Myocyte (in vitro differentiated cells): ENCODE measurements around the gene CASKIN1. TPM values are rescaled to one million over a fixed set of nuclear protein-coding genes. Genes with fewer than 3 reads are reported as not detected.
"Not testable (repeated sequence)": the region's sequence is repeated elsewhere in the genome, so short reads cannot be mapped to it uniquely, and the experiment has no call there.

Experiments used
- DNase-seq: peaks from one replicate; pipeline ENCODE4 v3.0.0-alpha.2; 2012; ENCODE audit warnings: low read depth
- polyA plus RNA-seq: library from polyadenylated mRNA; unstranded; fragments of >200 nt; gene quantifications from one replicate; pipeline ENCODE4 v1.2.1, GENCODE V29; 2012; ENCODE audit warnings: missing spikeins
- total RNA-seq: library from RNA; depleted of rRNA; stranded (reverse); fragments of >200 nt; gene quantifications from 2 replicates; pipeline ENCODE4 v1.2.3, GENCODE V29; 2014

The CASKIN1 gene, protein sequence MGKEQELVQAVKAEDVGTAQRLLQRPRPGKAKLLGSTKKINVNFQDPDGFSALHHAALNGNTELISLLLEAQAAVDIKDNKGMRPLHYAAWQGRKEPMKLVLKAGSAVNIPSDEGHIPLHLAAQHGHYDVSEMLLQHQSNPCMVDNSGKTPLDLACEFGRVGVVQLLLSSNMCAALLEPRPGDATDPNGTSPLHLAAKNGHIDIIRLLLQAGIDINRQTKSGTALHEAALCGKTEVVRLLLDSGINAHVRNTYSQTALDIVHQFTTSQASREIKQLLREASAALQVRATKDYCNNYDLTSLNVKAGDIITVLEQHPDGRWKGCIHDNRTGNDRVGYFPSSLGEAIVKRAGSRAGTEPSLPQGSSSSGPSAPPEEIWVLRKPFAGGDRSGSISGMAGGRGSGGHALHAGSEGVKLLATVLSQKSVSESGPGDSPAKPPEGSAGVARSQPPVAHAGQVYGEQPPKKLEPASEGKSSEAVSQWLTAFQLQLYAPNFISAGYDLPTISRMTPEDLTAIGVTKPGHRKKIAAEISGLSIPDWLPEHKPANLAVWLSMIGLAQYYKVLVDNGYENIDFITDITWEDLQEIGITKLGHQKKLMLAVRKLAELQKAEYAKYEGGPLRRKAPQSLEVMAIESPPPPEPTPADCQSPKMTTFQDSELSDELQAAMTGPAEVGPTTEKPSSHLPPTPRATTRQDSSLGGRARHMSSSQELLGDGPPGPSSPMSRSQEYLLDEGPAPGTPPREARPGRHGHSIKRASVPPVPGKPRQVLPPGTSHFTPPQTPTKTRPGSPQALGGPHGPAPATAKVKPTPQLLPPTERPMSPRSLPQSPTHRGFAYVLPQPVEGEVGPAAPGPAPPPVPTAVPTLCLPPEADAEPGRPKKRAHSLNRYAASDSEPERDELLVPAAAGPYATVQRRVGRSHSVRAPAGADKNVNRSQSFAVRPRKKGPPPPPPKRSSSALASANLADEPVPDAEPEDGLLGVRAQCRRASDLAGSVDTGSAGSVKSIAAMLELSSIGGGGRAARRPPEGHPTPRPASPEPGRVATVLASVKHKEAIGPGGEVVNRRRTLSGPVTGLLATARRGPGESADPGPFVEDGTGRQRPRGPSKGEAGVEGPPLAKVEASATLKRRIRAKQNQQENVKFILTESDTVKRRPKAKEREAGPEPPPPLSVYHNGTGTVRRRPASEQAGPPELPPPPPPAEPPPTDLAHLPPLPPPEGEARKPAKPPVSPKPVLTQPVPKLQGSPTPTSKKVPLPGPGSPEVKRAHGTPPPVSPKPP (N-terminal part only)
- total RNA-seq, result 1.0 and 1.4 TPM in 2 replicates
- polyA plus RNA-seq, result 2.3 TPM

DNA sequence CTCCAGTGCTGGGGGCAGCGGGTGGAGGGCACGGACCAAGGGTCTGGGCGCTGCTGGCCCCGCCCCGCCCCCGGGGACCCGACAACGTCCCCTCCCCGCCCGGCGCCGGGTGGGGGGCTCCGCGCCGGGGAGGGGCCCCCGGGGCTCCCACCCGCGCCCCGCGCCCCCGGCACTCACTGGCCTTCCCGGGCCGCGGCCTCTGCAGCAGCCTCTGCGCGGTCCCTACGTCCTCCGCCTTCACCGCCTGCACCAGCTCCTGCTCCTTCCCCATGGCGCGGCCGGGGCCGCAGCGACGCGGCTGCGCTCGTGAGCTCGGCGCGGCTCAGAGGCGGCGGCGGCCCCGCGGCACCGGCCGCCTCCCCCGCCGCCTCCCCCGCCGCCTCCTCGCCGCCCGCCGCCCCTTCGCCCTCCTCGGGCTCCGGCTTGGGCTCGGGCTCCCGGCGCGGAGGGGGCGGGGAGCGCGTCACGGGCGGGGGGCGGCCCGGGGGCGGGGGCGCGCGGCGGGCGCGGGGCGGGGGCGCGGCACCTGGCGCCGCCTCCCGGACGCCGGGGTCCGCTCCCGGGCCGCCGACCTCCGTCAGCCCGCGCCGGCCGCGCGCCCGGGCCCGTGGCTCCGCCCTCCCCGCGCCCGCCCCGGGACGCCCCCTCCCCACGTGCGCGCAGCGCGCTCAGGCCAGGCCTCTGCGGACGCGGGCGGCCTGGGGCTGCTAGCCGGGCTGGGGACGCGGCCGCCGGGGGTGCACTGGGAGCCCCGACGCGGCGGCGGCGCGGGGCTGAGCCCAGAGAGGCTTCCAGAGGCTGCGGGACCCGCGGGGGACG, at the start of gene CASKIN1:
TSS of gene CASKIN1 (minus strand) at position 444 of the 819 bp plus-strand sequence. CDS start at position 271, 173 bp downstream.
- DNase-seq, result peak; percentile 31

- DNase-seq, result no peak
These were observed 48.8 kb upstream of the CASKIN1 start for GRCh38 chr16:2244926-2245795.

- no peak for DNase-seq
These were observed 47.9 kb upstream of the CASKIN1 start for GRCh38 chr16:2244301-2244700.

DNA sequence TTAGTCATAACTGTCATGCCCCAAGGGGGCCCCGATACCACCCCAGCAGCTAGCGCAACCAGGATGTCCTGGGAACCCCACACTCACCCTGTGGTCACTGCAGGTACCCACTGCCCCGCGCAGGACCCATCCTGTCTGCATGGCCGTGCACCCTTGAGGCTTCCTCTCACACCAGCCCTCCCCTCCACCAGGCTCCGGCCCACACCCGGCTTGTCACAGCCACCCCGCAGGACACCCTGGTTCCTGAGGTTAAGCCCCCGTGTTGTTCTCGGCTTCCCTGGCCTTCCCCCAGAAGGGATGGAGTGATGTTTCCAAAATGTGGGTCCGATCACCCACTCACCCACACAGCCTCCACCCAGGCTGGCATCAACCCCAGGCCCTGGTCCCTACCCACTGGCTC, 47.4 kb upstream of the CASKIN1 start:
- DNase-seq, result no peak

DNA sequence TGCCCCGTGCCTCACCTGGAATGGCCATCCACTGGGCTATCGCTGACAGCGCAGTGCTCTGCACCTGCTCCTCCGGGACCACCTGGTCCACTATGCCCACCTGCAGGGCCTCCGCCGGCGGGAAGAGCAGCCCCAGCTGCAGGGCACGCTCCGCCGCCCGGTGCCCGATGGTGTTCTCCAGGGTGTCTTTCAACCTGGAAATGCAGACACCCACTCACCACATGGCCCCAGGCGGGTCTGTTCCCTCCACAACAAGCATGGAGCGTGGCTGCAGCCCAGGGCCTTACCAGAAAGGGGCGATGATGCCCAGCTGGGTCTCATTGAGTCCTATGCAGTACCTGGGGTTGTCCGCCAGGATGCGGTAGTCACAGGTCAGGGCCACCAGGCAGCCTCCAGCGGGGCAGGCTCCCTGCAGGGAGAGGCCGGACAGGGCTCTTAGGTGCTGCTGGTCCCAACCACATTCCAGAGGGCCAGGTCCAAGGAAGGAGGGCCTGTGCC, 46.7 kb upstream of the CASKIN1 start:
- no peak for DNase-seq

DNA sequence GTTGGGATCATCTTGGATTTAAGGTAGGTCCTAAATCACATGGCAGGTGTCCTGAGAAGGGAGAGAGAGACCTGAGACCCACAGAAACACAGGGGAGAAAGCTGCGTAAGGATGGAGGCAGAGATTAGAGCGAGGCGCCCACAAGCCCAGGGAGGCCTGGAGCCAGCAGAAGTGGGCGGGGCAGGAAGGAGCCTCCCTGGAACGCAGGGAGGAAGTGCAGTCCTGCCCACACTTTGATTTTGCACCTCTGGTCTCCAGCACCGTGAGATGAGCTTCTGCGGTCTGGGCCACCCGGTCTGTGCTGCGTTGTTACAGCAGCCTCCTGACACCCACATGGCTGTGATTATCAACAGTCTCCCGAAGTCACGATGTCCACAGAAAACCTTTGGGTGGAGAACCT, 46.2 kb upstream of the CASKIN1 start:
- DNase-seq, result no peak

DNA sequence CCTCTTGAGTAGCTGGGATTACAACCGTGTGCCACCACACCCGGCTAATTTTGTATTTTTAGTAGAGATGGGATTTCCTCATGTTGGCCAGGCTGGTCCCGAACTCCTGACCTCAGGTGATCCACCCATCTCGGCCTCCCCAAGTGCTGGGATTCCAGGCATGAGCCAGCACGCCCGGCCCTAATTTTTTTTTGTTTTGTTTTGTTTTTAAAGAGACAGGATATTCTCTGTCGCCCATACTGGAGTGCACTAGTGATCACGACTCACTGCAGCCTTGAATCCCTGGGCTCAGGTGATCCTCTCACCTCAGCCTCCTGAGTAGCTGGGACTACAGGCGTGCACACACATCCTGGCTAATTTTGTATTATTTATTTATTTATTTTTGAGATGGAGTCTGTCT, 43.9 kb upstream of the CASKIN1 start:
- DNase-seq, result not testable (repeated sequence)

DNA sequence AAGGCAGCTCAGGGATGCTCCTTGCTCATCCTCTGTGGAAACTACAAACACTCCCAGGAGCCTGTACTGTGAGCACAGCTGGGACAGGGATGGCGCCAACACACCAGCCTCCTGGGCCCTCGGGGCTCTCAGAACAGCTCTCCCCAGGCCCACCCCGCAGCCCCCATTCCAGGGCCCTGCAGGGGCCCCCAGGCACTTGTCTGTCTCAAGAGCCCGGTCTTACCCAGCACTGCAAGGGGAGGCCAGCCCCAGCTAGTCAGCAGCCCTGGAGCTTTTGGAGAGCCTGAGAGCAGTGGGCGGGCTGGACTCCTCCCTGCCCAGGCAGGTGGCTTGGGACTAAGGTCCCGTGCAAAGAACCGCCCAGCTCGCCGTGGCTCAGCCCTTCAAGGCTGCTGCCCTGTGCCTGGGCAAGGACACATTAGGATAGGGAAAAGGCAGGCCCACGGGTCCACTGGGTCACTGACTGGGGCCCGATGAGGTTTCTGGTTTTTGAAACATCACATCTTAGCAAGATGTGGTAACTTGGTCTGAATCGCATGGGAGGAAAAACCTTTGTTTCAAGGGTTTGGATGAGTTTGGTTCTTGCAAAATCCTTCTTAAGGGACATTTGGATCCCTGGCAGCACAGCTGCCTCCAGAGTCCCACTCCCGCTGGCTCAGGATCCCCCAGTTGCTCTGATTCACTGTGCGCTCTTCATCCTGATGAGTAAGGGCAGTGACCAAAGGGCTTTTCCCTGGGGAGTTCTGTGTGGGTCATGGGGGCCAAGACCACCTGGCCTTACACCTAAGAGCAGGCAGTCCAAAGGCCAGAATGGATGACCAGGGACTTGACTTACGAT, 42.7 kb upstream of the CASKIN1 start:
- no peak for DNase-seq

GRCh38 chr16:2238150-2238837, 41.9 kb upstream of the CASKIN1 start:
- no peak for DNase-seq

DNA sequence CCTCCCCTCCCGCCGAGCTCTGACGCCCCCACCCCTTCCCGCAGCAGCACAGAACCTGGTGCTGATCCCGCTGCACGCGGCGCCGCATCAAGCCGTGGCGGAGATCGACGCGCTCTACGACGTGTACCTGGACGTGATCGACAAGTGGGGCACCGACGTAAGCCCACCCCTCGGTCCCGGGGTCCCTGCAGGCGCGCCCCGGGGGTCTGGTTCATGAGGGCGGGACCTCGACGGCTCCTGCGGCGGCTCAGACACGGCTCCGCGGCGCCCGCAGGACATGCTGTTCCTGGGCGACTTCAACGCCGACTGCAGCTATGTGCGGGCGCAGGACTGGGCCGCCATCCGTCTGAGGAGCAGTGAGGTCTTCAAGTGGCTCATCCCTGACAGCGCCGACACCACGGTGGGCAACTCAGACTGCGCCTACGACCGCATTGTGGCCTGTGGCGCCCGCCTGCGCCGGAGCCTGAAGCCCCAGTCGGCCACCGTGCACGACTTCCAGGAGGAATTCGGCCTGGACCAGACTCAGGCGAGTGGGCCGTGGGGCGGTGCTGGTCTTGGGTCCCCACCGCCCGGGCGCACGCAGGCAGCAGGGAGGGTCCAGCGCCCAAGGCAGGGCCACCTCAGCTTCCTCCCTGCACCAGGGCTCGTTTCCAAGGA, 41.2 kb upstream of the CASKIN1 start:
- no peak for DNase-seq

DNA sequence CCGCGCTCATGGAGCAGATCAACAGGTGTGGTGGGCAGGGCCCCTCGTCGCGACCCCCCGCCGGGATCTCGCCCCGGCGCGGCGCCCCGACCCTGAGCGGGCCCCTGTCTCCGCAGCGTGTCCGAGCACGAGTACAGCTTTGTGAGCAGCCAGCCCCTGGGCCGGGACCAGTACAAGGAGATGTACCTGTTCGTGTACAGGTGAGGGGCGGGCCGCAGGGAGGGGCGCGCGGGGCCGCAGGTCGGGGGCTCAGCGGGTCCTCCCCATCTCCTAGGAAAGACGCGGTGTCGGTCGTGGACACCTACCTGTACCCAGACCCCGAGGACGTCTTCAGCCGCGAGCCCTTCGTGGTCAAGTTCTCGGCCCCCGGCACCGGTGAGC, 40.7 kb upstream of the CASKIN1 start:
- no peak for DNase-seq

DNA sequence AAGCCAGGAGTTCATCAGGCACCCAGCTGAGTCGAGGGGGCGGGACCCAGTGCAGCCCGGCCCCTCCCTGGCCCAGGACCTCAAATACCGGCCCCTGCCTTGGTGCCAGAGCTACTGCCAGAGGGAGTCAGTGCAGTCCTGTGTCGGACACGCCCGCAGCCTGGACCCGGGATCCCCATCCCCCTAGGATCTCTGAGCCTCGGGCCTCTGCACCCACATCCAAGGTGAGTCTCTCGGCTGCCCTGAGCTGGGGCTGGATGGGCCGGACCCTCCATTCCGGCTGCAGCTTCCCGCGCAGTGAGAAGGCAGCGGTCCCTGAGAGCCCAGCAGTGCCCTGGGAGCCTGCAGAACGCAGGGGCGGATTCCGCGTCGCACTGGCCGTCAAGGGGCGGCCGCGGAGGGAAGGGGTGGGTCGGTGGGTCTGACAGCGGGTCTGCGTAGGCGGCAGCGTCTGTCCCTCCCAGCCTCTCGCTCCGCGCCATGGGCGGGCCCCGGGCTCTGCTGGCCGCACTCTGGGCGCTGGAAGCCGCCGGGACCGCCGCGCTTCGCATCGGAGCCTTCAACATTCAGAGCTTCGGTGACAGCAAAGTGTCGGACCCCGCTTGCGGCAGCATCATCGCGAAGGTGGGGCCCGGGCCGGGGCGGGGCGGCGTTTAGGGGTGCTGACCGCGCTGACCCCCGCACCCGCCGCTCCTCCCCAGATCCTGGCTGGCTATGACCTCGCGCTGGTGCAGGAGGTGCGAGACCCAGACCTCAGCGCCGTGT, 40.1 kb upstream of the CASKIN1 start, which contains the start of gene DNASE1L2:
TSS of gene DNASE1L2 (plus strand) at position 108 of the 765 bp plus-strand sequence. CDS start at position 481, 373 bp downstream.
- DNase-seq, result no peak

DNA sequence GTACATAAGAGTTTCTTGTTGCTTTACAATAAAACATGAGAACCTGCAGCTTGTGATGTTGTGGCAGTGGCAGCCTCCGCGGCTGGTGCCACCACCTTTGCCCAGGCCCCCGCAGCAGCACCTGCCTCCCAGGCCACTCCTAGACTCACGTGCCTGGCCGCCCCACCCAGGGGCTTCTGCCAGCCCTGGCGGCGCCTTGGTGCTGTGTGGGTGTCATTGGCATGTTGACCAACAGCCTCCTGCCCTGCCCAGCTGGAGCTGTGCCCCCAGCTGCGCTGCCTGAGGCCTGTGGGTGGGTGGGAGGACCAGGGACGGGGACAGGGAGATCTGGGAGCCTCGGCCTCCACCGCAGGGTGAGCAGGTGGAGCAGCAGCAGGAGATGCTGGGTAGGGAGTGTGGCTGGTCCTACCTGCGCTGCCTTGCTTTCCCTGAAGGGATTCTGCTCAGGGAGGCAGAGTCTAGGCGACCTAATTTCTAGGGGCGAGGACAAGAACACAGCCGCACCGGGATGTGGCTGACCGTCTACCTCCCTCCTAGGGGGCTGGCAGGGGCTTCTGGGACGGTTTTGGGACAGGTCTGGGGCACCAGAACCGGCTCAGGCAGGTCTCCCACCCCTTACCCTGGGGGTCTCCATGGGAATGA, 39.4 kb upstream of the CASKIN1 start:
- DNase-seq, result no peak

DNA sequence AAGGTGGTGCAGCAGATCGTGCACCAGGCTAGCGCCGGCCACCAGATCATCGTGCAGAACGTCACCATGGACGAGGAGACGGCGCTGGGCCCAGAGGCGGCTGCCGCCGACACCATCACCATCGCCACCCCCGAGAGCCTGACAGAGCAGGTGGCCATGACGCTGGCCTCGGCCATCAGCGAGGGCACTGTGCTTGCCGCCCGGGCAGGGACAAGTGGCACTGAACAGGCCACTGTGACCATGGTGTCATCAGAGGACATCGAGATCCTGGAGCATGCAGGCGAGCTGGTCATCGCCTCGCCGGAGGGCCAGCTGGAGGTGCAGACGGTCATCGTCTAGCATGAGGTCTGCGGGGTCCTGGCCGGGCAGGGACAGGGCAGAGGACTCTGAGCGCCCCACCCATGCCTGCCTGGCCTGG, 38.8 kb upstream of the CASKIN1 start:
- no peak for DNase-seq

- DNase-seq, result no peak
These were observed 38.4 kb upstream of the CASKIN1 start for GRCh38 chr16:2234813-2235170.
